GM12873 (cell line): ENCODE measurements around the gene TUBB.

Source experiments
- TF ChIP-seq, protein P1 (sequence below): IDR thresholded peaks from 2 replicates; pipeline ENCODE4 v1.5.1; 2012; ENCODE audit warnings: low read depth, mild to moderate bottlenecking, moderate library complexity, low read length, control low read depth; ENCODE audit not compliant: insufficient read depth; ENCODE audit errors: missing control alignments

Gene TUBB

DNA sequence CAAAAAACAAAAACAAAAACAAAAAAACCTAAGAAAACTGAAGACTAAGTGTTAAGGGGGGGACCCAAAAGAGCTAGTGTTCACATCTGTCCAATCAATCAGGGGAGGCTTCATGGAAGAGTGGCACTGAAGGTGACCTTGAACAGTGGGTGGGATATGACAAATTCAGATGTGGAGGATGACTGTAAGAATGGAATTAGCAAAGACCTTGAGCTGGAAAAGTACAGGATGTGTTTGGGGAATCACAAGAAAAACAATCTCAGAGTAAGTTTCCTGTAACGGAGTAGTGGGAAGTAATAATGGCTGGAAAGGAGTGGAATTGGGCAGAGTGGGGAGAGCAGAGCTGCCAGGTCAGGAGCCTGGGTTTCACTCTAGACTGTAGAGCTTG lies 27.1 kb downstream of the TUBB start:
- TF ChIP-seq, protein P1, sequence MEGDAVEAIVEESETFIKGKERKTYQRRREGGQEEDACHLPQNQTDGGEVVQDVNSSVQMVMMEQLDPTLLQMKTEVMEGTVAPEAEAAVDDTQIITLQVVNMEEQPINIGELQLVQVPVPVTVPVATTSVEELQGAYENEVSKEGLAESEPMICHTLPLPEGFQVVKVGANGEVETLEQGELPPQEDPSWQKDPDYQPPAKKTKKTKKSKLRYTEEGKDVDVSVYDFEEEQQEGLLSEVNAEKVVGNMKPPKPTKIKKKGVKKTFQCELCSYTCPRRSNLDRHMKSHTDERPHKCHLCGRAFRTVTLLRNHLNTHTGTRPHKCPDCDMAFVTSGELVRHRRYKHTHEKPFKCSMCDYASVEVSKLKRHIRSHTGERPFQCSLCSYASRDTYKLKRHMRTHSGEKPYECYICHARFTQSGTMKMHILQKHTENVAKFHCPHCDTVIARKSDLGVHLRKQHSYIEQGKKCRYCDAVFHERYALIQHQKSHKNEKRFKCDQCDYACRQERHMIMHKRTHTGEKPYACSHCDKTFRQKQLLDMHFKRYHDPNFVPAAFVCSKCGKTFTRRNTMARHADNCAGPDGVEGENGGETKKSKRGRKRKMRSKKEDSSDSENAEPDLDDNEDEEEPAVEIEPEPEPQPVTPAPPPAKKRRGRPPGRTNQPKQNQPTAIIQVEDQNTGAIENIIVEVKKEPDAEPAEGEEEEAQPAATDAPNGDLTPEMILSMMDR = no peak

DNA sequence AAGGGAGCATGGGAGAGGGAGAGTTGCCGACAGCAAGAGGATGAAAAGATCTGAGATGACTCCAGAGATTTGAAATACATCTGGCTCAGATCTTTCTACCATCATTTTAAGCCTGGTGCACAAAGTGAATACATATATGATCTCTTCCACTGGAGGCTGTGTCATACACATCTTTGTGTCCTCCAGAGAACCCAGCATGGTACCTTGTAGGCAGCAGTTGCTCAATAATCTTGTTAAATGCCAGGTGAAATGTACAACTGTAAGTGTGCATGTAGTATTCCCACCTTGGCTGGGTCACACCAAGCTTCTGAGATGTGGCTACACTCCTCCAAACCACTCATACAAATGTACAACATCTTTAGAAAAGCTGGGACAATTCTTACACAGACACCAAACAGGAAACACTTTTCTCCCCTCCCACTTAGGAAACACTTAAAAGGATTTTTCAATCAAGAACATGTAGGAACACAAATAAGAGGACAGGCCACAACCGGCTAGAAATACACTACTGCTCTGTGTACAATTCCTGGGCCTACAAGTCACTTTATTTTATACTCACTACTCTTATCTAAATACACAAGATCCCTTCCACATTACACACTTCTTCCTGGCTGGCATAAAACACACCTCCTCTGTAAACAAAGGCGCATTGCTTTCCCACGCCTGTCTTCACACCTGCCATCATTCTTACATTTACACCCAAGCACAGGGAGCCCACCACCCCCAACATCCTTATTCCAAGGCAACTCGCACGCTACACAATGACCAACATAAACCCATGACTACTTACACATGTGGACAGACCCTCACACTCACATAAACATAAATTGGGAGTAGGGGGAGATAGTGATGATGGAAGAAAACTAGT lies 28.0 kb downstream of the TUBB start:
- TF ChIP-seq, protein P1 = no peak

DNA sequence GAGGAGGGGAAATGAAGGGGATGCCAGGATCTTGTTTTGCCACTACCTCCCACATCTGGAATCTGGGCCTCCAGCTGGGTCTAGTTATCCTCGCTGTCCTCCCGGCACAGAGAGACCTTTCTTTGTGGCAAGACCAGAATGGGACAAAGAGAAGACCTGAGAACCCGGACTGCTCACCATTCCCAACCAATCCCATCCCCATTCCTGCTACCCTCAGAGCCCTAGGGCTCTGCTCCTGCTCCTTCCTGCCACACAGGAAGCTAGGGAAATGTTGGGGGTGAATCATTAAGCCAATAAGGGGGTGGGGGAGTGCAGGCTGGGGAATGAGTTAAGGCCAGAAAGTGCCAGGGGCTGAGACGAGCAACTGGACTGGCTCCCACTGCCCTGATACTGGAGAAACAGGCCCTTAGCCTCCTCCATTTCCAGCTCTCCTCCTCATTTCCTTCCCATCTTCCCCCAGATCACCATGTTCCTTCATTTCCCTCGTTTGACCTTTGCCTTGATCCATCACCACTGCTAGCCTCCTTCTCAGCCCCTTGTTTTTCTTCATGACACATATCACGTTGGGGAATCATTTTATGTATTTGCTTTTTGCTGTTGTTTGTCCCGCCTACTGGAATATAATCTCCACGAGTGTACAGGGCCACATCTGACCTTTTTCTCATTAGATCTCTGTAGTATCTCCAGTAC lies 28.8 kb downstream of the TUBB start:
- TF ChIP-seq, protein P1 = no peak

DNA sequence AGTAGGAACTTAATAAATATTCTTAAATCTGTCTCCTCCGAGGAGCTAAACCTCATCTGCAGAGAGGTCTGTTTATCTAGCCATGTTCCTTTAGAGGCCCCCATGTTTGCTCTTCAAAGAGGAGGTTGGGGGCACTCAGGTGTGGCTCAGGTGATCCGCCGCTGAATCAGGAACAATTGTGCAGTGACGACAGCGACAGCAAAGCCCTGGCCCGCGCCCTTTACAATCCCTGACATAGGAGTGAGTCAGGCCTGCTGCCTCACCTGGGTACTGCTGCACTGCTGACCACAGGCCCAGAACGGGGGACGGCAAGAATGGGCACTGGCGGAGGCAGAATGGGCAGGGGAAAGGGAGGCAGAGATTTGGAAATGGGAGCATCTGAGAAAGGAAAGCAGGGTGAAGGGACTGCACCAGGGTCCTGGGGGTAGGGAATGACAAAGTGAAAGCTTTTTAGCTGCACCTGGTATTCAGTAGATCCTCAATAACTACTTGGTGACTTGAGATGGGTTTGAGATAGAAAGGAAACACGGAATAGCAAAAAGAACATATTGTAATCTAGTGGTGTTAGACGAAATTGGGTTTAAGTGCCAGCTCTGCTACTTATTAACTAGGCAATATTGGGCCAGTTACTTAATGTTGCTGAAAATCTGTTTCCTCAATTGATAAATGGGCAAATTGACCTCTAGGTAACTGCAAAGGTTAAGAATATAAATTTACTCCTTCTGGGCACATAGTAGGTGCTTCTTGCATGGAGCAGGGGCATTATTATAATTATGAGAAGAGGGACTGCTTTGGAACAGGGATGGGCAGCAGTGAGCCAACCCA lies 29.6 kb downstream of the TUBB start:
- TF ChIP-seq, protein P1 = no peak

DNA sequence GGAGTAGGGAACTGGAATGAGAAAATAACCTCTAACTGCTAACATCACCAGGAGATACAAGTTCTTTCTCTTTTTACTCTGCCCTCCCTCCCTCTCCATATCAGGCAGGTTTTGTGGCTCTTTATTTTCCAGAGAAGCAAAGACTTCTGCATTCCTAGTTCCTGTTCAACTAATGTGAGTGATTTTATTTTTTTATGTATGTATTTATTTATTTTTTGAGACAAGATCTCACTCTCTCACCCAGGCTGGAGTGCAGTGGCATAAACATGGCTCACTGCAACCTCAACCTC lies 30.2 kb downstream of the TUBB start:
- TF ChIP-seq, protein P1 = no peak

DNA sequence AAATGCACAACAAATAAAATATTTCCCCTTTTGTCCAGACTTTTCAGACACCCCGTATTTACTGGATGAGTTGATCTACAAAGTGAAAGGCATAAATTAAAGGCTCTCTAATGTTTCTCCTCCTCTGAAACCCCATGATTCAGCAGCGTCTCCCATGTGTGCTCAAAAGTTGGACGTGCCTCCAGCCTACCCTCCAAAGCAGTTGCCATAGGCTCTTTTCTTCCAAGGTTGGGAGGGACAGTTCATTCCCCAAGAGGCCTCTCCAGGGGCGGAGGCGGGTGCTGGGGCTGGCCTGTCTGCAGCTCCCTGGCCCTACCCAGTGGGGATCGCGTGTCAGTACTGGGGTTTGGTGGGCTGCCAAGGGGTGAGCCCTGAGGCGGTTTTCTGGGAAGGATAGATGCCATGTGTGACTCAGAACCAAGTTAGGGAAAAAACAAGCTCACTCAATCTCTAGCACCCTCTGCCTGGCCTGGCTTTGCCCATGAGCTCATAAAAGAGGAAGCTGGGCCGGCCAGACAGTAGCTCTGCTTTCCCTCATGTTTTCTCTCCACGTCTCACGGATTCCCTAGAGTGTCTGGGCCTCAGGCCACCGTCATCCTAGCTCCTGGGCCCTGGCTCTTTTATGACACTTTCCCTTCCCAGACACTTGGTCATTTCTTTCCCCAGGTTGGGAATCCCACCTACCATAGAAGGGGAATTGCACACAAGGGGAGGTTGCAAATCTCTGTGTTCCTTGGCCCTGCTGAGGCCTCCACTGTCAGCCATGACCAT lies 32.2 kb downstream of the TUBB start:
- TF ChIP-seq, protein P1 = no peak
